Activated T-cell treated with anti-CD3 and anti-CD28 coated beads for 1 hour (primary cell): ENCODE measurements around the gene EMX1.
"Not testable (repeated sequence)": the region's sequence is repeated elsewhere in the genome, so short reads cannot be mapped to it uniquely, and the experiment has no call there.

ENCODE experiments used
- DNase-seq: peaks from one replicate; pipeline ENCODE4 v3.0.0-alpha.2; 2020; ENCODE audit warnings: low read depth

Gene EMX1

GRCh38 chr2:72900191-72900825 lies 17.0 kb upstream of the EMX1 start:
- no peak for DNase-seq

- DNase-seq = no peak
Observed at GRCh38 chr2:72901426-72901825, 15.9 kb upstream of the EMX1 start.

- DNase-seq = not testable (repeated sequence)
Observed at GRCh38 chr2:72907369-72907768, 9.9 kb upstream of the EMX1 start.

GRCh38 chr2:72908741-72909140 lies 8.6 kb upstream of the EMX1 start:
- no peak for DNase-seq

GRCh38 chr2:72911256-72911655 lies 6.1 kb upstream of the EMX1 start:
- no peak for DNase-seq

- DNase-seq = no peak
Observed at GRCh38 chr2:72913486-72914205, 3.7 kb upstream of the EMX1 start.

GRCh38 chr2:72914206-72914559 lies 3.1 kb upstream of the EMX1 start:
- DNase-seq = no peak

- no peak for DNase-seq
Observed at GRCh38 chr2:72914589-72915319, 2.6 kb upstream of the EMX1 start.

- no peak for DNase-seq
Observed at GRCh38 chr2:72915320-72915906, 1.9 kb upstream of the EMX1 start.

GRCh38 chr2:72915907-72916742 lies 1.2 kb upstream of the EMX1 start:
- DNase-seq = peak; percentile 27

GRCh38 chr2:72916743-72917137 lies 579 bp upstream of the EMX1 start:
- no peak for DNase-seq

- DNase-seq = no peak
Observed at GRCh38 chr2:72917877-72918553, 696 bp downstream of the EMX1 start.

GRCh38 chr2:72919414-72920317 lies 2.3 kb downstream of the EMX1 start:
- DNase-seq = no peak

- no peak for DNase-seq
Observed at GRCh38 chr2:72920318-72921087, 3.2 kb downstream of the EMX1 start.

- DNase-seq = no peak
Observed at GRCh38 chr2:72921088-72921851, 4.0 kb downstream of the EMX1 start.

- DNase-seq = no peak
Observed at GRCh38 chr2:72921853-72922252, 4.5 kb downstream of the EMX1 start.

- DNase-seq = no peak
Observed at GRCh38 chr2:72923833-72924352, 6.6 kb downstream of the EMX1 start.
